Liver (tissue), 3 donors: Measurements from ENCODE around the gene BLACAT1.

Source experiments
- ATF3 ChIP-seq: IDR thresholded peaks from 2 replicates; pipeline ENCODE4 v1.6.1; 2016; ENCODE audit warnings: antibody characterized with exemption
- CTCF ChIP-seq: fragments of 150-350 bp; IDR thresholded peaks from 2 replicates; pipeline ENCODE4 v1.5.1; 2017; ENCODE audit warnings: improper control_type of control experiment, low read depth, low read length; ENCODE audit not compliant: missing input control
- EGR1 ChIP-seq, 2 donors: IDR thresholded peaks; 2 replicates each; pipeline ENCODE4 v1.6.1; 2016 to 2018; ENCODE audit warnings: antibody characterized with exemption in 2 of 2, low read depth in 2 of 2
- GABPA ChIP-seq, 2 donors: IDR thresholded peaks in 1 of 2; conservative IDR thresholded peaks in 1 of 2; 2 replicates each; pipeline ENCODE4 v1.6.1; 2016; ENCODE audit warnings: antibody characterized with exemption in 2 of 2, mild to moderate bottlenecking in 1 of 2, moderate library complexity in 1 of 2
- REST ChIP-seq: IDR thresholded peaks from 2 replicates; pipeline ENCODE4 v1.6.1; 2016; ENCODE audit warnings: antibody characterized with exemption, mild to moderate bottlenecking
- TAF1 ChIP-seq: conservative IDR thresholded peaks from 2 replicates; pipeline ENCODE4 v1.6.1; 2016; ENCODE audit warnings: antibody characterized with exemption, mild to moderate bottlenecking
- YY1 ChIP-seq: IDR thresholded peaks from 2 replicates; pipeline ENCODE4 v1.6.1; 2016; ENCODE audit warnings: antibody characterized with exemption, mild to moderate bottlenecking
- donor health status: healthy.
- donor health status: healthy.

GRCh38 chr1:205434738-205435137, 21.1 kb downstream of the BLACAT1 start:
- TF ChIP-seq CTCF (no peak), TAF1 (no peak), YY1 (no peak), REST (no peak), ATF3 (no peak), EGR1 (IDR thresholded peaks at IDR 0.05; ENCODE audit: low read depth in 2 of 2) (no peak), GABPA (IDR thresholded peaks at IDR 0.05 in 1 of 2, conservative IDR thresholded peaks at IDR 0.05 in 1 of 2) (no peak)
